ENCODE results near the gene FIGLA.

DNA sequence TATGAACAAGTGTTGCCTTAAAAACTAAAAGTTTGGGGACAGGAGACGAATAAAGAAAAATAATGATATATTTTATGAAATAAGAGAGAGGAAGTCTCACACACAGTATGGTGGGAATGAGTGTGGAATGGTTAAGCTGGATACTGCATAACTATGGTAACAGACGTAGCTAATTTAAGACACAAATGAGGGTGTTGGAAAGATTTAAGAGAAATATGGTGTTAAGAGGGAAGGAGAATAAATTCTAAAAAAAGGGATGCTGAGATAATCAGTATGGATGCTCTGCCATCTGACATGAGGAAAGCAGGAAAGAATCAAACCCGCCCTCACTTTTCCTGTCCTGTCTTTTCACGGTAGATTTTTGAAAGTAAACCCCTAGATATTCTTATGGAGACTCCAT lies 33.1 kb downstream of the FIGLA start:
- no peak for TF ChIP-seq SUZ12 (IDR thresholded peaks at IDR 0.05; ENCODE audit: extremely low read depth, insufficient read depth, insufficient read length)
- TF ChIP-seq ZNF274 (IDR thresholded peaks at IDR 0.05; ENCODE audit: low read depth, low read length): no peak
